22Rv1 (cell line): ENCODE results near the gene CDH22.

Experiments
- H3K27ac ChIP-seq: fragments of 450-650 bp; 2 replicates; pipeline ENCODE4 v1.5.1; 2017
- ZFX ChIP-seq: fragments of 450-650 bp; IDR thresholded peaks from 2 replicates; pipeline ENCODE4 v1.6.1; 2017; ENCODE audit warnings: antibody characterized with exemption, borderline replicate concordance
- TF ChIP-seq, protein P1 (sequence below): fragments of 450-650 bp; IDR thresholded peaks from 2 replicates; pipeline ENCODE4 v1.5.1; 2017; ENCODE audit warnings: mild to moderate bottlenecking

The CDH22 gene

DNA sequence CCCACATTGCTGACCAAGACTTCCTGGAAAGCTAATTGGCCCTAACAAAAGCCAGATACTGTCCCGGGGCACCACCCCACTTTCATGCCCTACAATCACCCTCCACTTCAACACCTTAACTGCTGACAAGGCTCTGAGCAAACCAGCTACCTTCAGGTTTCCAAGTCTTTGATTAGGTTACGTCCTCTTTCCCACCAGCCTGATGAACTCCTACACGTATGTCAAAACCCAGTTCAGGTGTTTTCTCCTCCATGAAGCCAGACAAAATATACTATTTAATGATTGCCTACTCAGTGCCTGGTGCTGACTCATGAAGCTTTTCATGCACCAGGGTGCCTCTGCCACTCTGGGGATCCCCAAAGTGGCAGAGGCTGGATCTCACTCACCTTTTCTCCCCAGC is 58.6 kb downstream of the CDH22 start:
- H3K27ac ChIP-seq: no peak overlapping the region
- TF ChIP-seq ZFX: no peak
- TF ChIP-seq, protein P1, sequence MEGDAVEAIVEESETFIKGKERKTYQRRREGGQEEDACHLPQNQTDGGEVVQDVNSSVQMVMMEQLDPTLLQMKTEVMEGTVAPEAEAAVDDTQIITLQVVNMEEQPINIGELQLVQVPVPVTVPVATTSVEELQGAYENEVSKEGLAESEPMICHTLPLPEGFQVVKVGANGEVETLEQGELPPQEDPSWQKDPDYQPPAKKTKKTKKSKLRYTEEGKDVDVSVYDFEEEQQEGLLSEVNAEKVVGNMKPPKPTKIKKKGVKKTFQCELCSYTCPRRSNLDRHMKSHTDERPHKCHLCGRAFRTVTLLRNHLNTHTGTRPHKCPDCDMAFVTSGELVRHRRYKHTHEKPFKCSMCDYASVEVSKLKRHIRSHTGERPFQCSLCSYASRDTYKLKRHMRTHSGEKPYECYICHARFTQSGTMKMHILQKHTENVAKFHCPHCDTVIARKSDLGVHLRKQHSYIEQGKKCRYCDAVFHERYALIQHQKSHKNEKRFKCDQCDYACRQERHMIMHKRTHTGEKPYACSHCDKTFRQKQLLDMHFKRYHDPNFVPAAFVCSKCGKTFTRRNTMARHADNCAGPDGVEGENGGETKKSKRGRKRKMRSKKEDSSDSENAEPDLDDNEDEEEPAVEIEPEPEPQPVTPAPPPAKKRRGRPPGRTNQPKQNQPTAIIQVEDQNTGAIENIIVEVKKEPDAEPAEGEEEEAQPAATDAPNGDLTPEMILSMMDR: no peak

DNA sequence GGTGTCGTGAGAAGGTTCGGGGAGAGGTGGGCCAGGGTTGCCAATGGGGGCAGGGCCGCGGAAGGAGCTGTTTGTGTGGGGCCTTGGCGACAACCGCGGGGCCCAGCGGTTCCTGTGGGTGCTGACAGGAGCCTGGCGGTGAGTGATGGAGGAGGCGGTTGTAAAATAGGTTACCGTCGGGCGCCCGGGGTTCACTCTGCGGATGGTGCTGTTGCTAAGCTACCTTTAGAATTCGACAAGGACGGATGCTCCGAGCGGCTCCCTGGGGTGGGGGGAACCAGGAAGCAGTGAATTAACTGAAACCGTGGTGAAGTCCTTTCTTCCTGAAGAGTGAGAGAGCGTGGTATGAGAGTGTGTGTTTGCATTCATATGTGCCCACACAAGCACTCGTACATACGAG is 61.7 kb downstream of the CDH22 start:
- H3K27ac ChIP-seq: no peak overlapping the region
- no peak for TF ChIP-seq ZFX
- TF ChIP-seq, protein P1: no peak

DNA sequence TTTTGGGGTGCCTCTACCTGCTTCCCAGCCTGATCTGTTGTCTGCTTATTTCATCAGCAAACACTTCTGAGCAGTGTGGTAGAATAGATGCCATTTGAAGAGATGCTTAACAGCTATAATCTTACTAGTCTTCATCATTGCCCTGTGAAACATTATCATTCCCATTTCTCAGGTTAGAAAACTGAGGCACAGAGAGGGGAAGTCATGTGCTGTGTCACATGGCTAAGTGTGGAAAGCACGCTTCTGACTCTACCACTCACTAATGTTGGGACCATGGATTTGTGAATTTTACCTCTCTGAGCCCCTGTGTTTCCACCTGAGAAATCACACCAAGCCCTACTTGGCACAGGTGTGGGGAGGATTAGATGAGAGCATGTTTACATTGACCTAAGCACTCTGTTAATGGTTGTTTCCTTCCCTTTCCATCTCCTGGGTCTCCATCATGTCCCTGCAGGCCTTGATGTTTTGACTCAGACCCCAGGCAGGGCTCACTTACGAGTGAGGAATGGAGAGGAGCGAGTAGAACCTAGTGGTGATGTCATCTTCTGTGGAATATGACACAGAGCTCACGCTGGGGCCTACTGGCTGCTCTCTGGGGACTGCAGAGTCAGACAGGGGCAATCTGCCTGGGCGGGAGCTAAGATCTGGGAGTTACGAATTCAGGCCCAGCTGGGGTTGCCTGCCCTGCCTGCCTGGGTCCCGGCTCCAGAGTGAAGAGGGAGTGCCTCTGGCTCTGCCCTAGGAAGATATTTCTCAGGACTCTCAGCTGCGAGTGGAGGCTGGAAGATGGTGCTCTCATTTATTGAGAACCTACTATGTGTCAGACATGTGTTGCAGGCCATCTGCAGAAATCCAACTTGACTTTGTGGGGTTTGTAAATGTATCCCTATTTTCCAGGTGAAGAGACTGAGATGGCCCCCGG is 64.3 kb downstream of the CDH22 start:
- TF ChIP-seq, protein P1: no peak
- TF ChIP-seq ZFX: no peak
- H3K27ac ChIP-seq: no peak overlapping the region

DNA sequence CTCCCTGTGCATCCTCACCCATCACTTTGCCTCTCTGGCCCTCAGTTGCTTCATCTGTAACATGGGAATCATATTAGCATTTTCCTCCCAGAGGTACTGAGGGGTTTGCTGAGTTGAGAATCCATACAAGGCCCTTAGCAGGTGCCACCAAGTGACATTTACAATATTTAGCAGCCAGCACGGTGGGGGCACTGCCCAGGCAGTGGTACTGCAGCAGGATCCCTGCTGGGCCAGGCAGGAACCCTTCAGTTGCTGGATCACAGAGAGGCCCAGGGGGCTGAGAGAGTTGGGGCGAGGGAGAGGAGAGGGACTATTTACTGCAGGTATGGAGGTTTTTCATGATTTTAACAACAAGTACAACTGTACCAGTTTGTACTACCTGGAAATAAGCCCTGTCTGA is 65.9 kb downstream of the CDH22 start:
- TF ChIP-seq ZFX: no peak
- TF ChIP-seq, protein P1: no peak
- no peak overlapping the region for H3K27ac ChIP-seq

DNA sequence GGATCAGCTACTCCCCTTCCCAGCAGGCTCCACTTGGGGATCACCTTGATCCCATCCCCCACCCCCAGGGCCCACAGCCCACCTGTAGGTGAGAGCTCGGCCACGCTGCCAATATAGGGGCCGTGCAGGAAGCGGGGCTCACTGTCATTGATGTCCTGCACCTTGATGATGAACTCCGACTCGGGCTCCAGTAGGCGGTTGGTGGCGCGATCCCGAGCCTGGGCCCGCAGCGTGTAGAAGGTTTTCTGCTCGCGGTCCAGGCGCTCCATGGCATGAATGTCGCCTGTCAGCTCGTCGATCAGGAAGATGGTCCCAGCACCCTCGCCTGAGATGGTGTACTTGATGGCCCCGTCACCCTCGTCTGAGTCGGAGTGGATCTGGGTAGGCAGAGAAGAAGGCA is 67.4 kb downstream of the CDH22 start:
- TF ChIP-seq, protein P1: no peak
- no peak for TF ChIP-seq ZFX
- H3K27ac ChIP-seq: no peak overlapping the region

DNA sequence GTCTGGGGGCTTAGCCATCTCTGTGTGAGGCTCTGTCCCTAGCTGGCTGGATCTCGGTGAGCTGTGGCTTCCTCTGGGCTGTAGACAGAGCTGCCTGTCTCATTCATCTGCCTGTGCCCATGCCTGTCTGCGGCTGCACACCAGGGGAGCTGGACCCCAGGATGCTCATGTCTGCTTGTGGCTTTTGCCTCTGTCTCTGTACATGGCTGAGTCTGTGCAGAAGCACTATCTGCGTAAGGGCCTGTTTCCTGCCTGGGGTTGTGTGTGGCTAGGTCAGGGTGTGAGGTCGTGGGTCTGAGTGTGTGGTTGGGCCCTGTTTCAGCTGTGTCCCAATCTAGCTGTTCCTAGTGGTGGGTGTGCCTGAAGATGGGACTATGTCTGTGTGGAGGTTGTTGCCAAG is 68.2 kb downstream of the CDH22 start:
- TF ChIP-seq, protein P1: no peak
- no peak for TF ChIP-seq ZFX
- no peak overlapping the region for H3K27ac ChIP-seq

DNA sequence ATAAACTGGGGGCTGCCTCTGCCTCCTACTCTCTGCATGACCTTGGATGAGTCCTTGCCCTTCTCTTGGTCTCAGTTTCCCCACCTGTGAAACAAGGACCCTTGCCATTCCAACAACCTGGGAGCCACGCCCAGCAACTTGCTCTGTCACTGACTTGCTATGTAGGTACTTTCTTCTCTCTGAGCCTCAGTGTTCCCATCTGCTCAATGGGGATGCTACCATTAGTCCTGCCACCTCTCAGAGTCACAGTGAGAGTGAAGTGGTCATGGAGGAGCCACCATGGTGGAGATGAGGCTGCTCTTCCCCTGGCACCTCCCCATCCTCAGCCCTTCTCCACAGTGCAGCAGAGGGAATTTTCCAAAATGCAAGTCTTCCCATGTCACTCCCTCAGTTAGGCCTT is 70.6 kb downstream of the CDH22 start:
- no peak overlapping the region for H3K27ac ChIP-seq
- no peak for TF ChIP-seq ZFX
- TF ChIP-seq, protein P1: no peak
